Heart left ventricle (tissue), 16 donors: ENCODE data around the gene MPST. TPM values are rescaled to one million over a fixed set of nuclear protein-coding genes. Genes with fewer than 3 reads are reported as not detected.
A peak's percentile ranks its signal among the peaks of the same experiment; 100 is the strongest.

ENCODE experiments used
- ATAC-seq, 4 donors: fragments of 200-7000 bp; cut with Tn5 transposase; one replicate each; pipeline ENCODE4 v1.9.1; 2020 to 2022; ENCODE audit warnings: moderate library complexity in 4 of 4, mild to moderate bottlenecking in 3 of 4, moderate number of reproducible peaks in 1 of 4
- DNase-seq, 5 donors: peaks; one replicate each; pipeline ENCODE4 v3.0.0-alpha.2; 2020
- H3K27ac ChIP-seq, 12 donors: fragments of 200-600 bp; sonication (generic) in 4 of 12; one replicate each; pipeline versions ENCODE4 v1.5.0 to v1.8.0; 2016 to 2022; ENCODE audit warnings: mild to moderate bottlenecking in 2 of 12
- H3K27me3 ChIP-seq, 9 donors: fragments of 200-600 bp; sonication (generic) in 2 of 9; one replicate each; pipeline versions ENCODE4 v1.5.1 to v1.8.0; 2016 to 2022; ENCODE audit warnings: mild to moderate bottlenecking in 3 of 9
- H3K36me3 ChIP-seq, 9 donors: fragments of 200-600 bp; sonication (generic) in 2 of 9; one replicate each; pipeline versions ENCODE4 v1.5.0 to v1.8.0; 2018 to 2022; ENCODE audit warnings: mild to moderate bottlenecking in 2 of 9
- H3K4me1 ChIP-seq, 12 donors: fragments of 200-600 bp; sonication (generic) in 4 of 12; one replicate each; pipeline versions ENCODE4 v1.5.0 to v1.8.0; 2016 to 2022; ENCODE audit warnings: mild to moderate bottlenecking in 3 of 12
- H3K4me3 ChIP-seq, 12 donors: fragments of 200-600 bp; sonication (generic) in 4 of 12; one replicate each; pipeline versions ENCODE4 v1.5.0 to v1.8.0; 2017 to 2022; ENCODE audit warnings: mild to moderate bottlenecking in 9 of 12, moderate library complexity in 4 of 12
- H3K9me3 ChIP-seq, 12 donors: fragments of 200-600 bp; sonication (generic) in 4 of 12; one replicate each; pipeline versions ENCODE4 v1.5.0 to v1.8.0; 2016 to 2022; ENCODE audit warnings: mild to moderate bottlenecking in 1 of 12
- CTCF ChIP-seq, 12 donors: fragments of 200-600 bp; sonication (generic) in 4 of 12; IDR thresholded peaks; one replicate each; pipeline versions ENCODE4 v1.5.0 to v1.8.0; 2018 to 2022; ENCODE audit warnings: antibody characterized with exemption in 12 of 12, mild to moderate bottlenecking in 5 of 12
- POLR2A ChIP-seq, 2 donors: fragments of 450-650 bp; IDR thresholded peaks; one replicate each; pipeline ENCODE4 v1.6.1; 2017; ENCODE audit warnings: antibody characterized with exemption in 2 of 2, mild to moderate bottlenecking in 2 of 2, moderate library complexity in 2 of 2
- WGBS, 4 donors: extraction: QIAGEN DNeasy Blood & Tissue Kit in 2 of 4; methylation state at CpG; one replicate each; pipeline versions ENCODE4 v1.1.5 to v1.1.7; 2013 to 2018; 5-methylcytosine and 5-hydroxymethylcytosine counted together
- intact Hi-C, 10 donors: fragments of 100-400 bp; cut with DNase I; formaldehyde crosslinking; loops; one replicate each; pipeline versions ENCODE4 v1.11.1 to v1.14.2; 2022
- polyA plus RNA-seq, 2 donors: library from polyadenylated mRNA; stranded (reverse); fragments of 200-250 nt; gene quantifications; one replicate each; pipeline ENCODE4 v1.2.3, GENCODE V29; 2013
- total RNA-seq, 9 donors: library from RNA; depleted of rRNA in 2 of 9; stranded (reverse); fragments of >200 nt in 2 of 9; fragmentation: NEBNext Ultra II Directional in 3 of 9; extraction: Animal tissue kit (Norgen Biotek cat#: 25700) in 3 of 9; gene quantifications; one replicate each; pipeline versions ENCODE4 v1.1.0 to v1.2.4, GENCODE V29; 2016 to 2023
- donor health status: ischemic (EF 13 %, LVEDD 7.1; RV severe dilation, severe dysfunction).
- donor health status: healthy with polysubstance abuse.
- donor health status: DM: no; HTN: yes; CAD: no.
- donor health status: DM: no; HTN: no; CAD: no.
- donor health status: ischemic (EF 25% LVEDD 6.9; RV normal size, moderate dysfunction).
- donor health status: ischemic (EF 25% LVEDD 5.7; RV mildly dilated, moderate dysfunction).
- donor health status: healthy.
- donor health status: DM: yes; HTN: yes; CAD: no.
- donor health status: ischemic (EF 35%, LVEDD 5.7; RV mildly dilated, moderate dysfunction).
- donor health status: nonischemic (EF 11% LVEDD 7.7; RV severe dilation, severe dysfunction).
- donor health status: DM: yes; HTN: yes; CAD: no.
- donor health status: PGD.
- donor health status: ischemic (EF 29% LVEDD 5.4; RV normal size, mild dysfunction).
- donor health status: nonischemic (EF 23%, LVEDD 6.1; RV moderate dilation, normal function).

MPST gene
- total and polyA plus RNA-seq, 11 donors: 27.5 to 157 (median 59.9) TPM

GRCh38 chr22:37052386-37053309, 33.1 kb downstream of the MPST start:
- TF ChIP-seq POLR2A (IDR thresholded peaks at IDR 0.05) (no peak), CTCF (IDR thresholded peaks at IDR 0.05) (no peak)
- Histone ChIP-seq H3K9me3 (no peaks in the 10 kb centered on the region), H3K4me1 (peaks cover 0 to 32% (median 21%) of the 10 kb centered on the region in 12 donors), H3K4me3 (peak overlapping the region in 11 of 12 donors; percentile 61 to 96 (median 75)), H3K27ac (peak overlapping the region in 11 of 12 donors; percentile 0 to 77 (median 39)), H3K27me3 (no peaks in the 10 kb centered on the region), H3K36me3 (peaks cover 0 to 33% (median 16%) of the 10 kb centered on the region in 9 donors)
- 65 to 72% (median 68%) methylated on average over 23 to 25 of the region's 25 CpGs for WGBS, 4 donors
- ATAC-seq (no peak), DNase-seq (peak in 2 of 5 donors; percentile 13 to 24)
- intact Hi-C loops: no loop called here

- TF ChIP-seq CTCF (IDR thresholded peaks at IDR 0.05): no peak
- no peak for TF ChIP-seq POLR2A (IDR thresholded peaks at IDR 0.05)
- 40 to 59% (median 48%) methylated on average over 13 to 16 of the region's 16 CpGs for WGBS, 4 donors
- intact Hi-C loops: no loop called here
- DNase-seq: peak in 4 of 5 donors; percentile 41 to 68 (median 51)
- peaks cover 0 to 32% (median 21%) of the 10 kb centered on the region in 12 donors for H3K4me1 ChIP-seq
- no peaks in the 10 kb centered on the region for H3K27me3 ChIP-seq
- ATAC-seq: peak; percentile 49 to 85 (median 72)
- no peaks in the 10 kb centered on the region for H3K9me3 ChIP-seq
- peaks cover 0 to 41% (median 19%) of the 10 kb centered on the region in 9 donors for H3K36me3 ChIP-seq
- no peak overlapping the region for H3K4me3 ChIP-seq
- H3K27ac ChIP-seq: peak overlapping the region in 11 of 12 donors; percentile 0 to 77 (median 39)
Measured at GRCh38 chr22:37053310-37054055, 33.9 kb downstream of the MPST start.

- Histone ChIP-seq H3K4me3 (no peak overlapping the region), H3K27me3 (no peaks in the 10 kb centered on the region), H3K4me1 (peaks cover 0 to 32% (median 21%) of the 10 kb centered on the region in 12 donors), H3K9me3 (no peaks in the 10 kb centered on the region), H3K36me3 (peaks cover 0 to 47% (median 19%) of the 10 kb centered on the region in 9 donors), H3K27ac (peak overlapping the region in 4 of 12 donors; percentile 26 to 77 (median 54))
- TF ChIP-seq POLR2A (IDR thresholded peaks at IDR 0.05): no peak
- TF ChIP-seq CTCF (IDR thresholded peaks at IDR 0.05): no peak
- 85 to 91% (median 88%) methylated on average over 6 to 8 of the region's 8 CpGs for WGBS, 4 donors
- intact Hi-C loops: no loop called here
- ATAC-seq (no peak), DNase-seq (peak in 1 of 5 donors; percentile 27)
Measured at GRCh38 chr22:37054056-37054395, 34.5 kb downstream of the MPST start.
